Measurements from ENCODE around the gene KMT5C. TPM values are rescaled to one million over a fixed set of nuclear protein-coding genes. Genes with fewer than 3 reads are reported as not detected.

Gene KMT5C
- 5.6 and 9.8 TPM in 2 replicates for total RNA-seq

GRCh38 chr19:55339105-55339888 is at the start of gene KMT5C:
KMT5C (plus strand) TSS chr19:55339876; CDS start chr19:55341937, 2,061 bp downstream.

GRCh38 chr19:55325172-55325571 is 14.5 kb upstream of the KMT5C start, which contains the start of gene TMEM150B:
TMEM150B (minus strand) TSS chr19:55325341; CDS start chr19:55321036, 4,305 bp downstream.

GRCh38 chr19:55354698-55355212 is 15.1 kb downstream of the KMT5C start, which contains the start of gene COX6B2:
COX6B2 (minus strand) TSS chr19:55354719; CDS start chr19:55354521, 198 bp downstream.

GRCh38 chr19:55362990-55363716 is 23.5 kb downstream of the KMT5C start, which contains the start of gene GARIN5B:
GARIN5B (minus strand) TSS chr19:55363260; CDS start chr19:55363066, 194 bp downstream.

GRCh38 chr19:55370305-55370988 is 30.8 kb downstream of the KMT5C start, which contains the start of gene IL11:
IL11 (minus strand) TSS chr19:55370463; CDS start chr19:55370310, 153 bp downstream.

GRCh38 chr19:55376241-55376933 is 36.7 kb downstream of the KMT5C start, which contains the start of gene TMEM190:
TMEM190 (plus strand) TSS chr19:55376826; CDS start chr19:55376854, 28 bp downstream.

GRCh38 chr19:55384131-55384919 is 44.6 kb downstream of the KMT5C start, which contains the start of gene TMEM238:
TMEM238 (minus strand) TSS chr19:55384292; CDS start chr19:55384259, 33 bp downstream.

GRCh38 chr19:55385724-55386492 is 46.2 kb downstream of the KMT5C start, which contains the start of gene RPL28:
RPL28 (plus strand) TSS chr19:55385932; CDS start chr19:55386358, 426 bp downstream.

Other genes starting within 250 kb of the KMT5C start
- gene PPP1R12C, start 222.2 kb upstream of the KMT5C start, total RNA-seq: 64.1 and 89.2 TPM in 2 replicates
- not detected in 2 replicates for gene TNNT1, start 190.7 kb upstream of the KMT5C start, total RNA-seq
- gene TNNI3, start 182.1 kb upstream of the KMT5C start, total RNA-seq: not detected in 2 replicates
- 0.33 and 0.38 TPM in 2 replicates for gene DNAAF3, start 173.3 kb upstream of the KMT5C start, total RNA-seq
- not detected in 2 replicates for gene SYT5, start 159.6 kb upstream of the KMT5C start, total RNA-seq
- 0.48 and 0.65 TPM in 2 replicates for gene PTPRH, start 130.4 kb upstream of the KMT5C start, total RNA-seq
- 2.0 and 2.4 TPM in 2 replicates for gene TMEM86B, start 111.1 kb upstream of the KMT5C start, total RNA-seq
- gene PPP6R1, start 80.9 kb upstream of the KMT5C start, total RNA-seq: 44.2 and 52.3 TPM in 2 replicates
- gene HSPBP1, start 59.8 kb upstream of the KMT5C start, total RNA-seq: 30.4 and 37.2 TPM in 2 replicates
- gene BRSK1, start 55.9 kb upstream of the KMT5C start, total RNA-seq: 0.29 and 1.3 TPM in 2 replicates
- gene TMEM150B, start 14.5 kb upstream of the KMT5C start, total RNA-seq: not detected in 2 replicates
- not detected in 2 replicates for gene COX6B2, start 14.8 kb downstream of the KMT5C start, total RNA-seq
- gene GARIN5B, start 23.4 kb downstream of the KMT5C start, total RNA-seq: not detected in 2 replicates
- gene IL11, start 30.6 kb downstream of the KMT5C start, total RNA-seq: 0.33 TPM in 1 of 2 replicates, not detected in the other
- not detected in 2 replicates for gene TMEM190, start 37.0 kb downstream of the KMT5C start, total RNA-seq
- 0.33 TPM in 1 of 2 replicates, not detected in the other for gene TMEM238, start 44.4 kb downstream of the KMT5C start, total RNA-seq
- gene RPL28, start 46.1 kb downstream of the KMT5C start, total RNA-seq: 445 and 511 TPM in 2 replicates
- gene UBE2S, start 67.9 kb downstream of the KMT5C start, total RNA-seq: 106 and 121 TPM in 2 replicates
- not detected in 2 replicates for gene SHISA7, start 103.4 kb downstream of the KMT5C start, total RNA-seq
- 60.9 and 67.6 TPM in 2 replicates for gene ISOC2, start 121.8 kb downstream of the KMT5C start, total RNA-seq
- gene C19orf85, start 124.9 kb downstream of the KMT5C start, total RNA-seq: not detected in 2 replicates
- gene ZNF628, start 136.7 kb downstream of the KMT5C start, total RNA-seq: 2.5 and 9.8 TPM in 2 replicates
- 10.7 and 15.7 TPM in 2 replicates for gene NAT14, start 145.3 kb downstream of the KMT5C start, total RNA-seq
- gene SSC5D, start 148.6 kb downstream of the KMT5C start, total RNA-seq: 0.33 and 0.57 TPM in 2 replicates
- not detected in 2 replicates for gene SBK2, start 197.3 kb downstream of the KMT5C start, total RNA-seq
- gene SBK3, start 205.7 kb downstream of the KMT5C start, total RNA-seq: under 0.01 and 0.10 TPM in 2 replicates
- 5.1 and 11.8 TPM in 2 replicates for gene ZNF579, start 241.0 kb downstream of the KMT5C start, total RNA-seq

All from vein endothelial cell (primary cell).